ENCODE measurements around the gene ZDHHC15. TPM values are rescaled to one million over a fixed set of nuclear protein-coding genes. Genes with fewer than 3 reads are reported as not detected.
A peak's percentile ranks its signal among the peaks of the same experiment; 100 is the strongest.
"Not testable (repeated sequence)": the region's sequence is repeated elsewhere in the genome, so short reads cannot be mapped to it uniquely, and the experiment has no call there.

ZDHHC15 gene, protein sequence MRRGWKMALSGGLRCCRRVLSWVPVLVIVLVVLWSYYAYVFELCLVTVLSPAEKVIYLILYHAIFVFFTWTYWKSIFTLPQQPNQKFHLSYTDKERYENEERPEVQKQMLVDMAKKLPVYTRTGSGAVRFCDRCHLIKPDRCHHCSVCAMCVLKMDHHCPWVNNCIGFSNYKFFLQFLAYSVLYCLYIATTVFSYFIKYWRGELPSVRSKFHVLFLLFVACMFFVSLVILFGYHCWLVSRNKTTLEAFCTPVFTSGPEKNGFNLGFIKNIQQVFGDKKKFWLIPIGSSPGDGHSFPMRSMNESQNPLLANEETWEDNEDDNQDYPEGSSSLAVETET
- total RNA-seq (2014; rRNA removed; shearing (Covaris generic); ENCODE audit: low replicate concordance): 1.2 TPM in 1 of 2 replicates, not detected in the other

DNA sequence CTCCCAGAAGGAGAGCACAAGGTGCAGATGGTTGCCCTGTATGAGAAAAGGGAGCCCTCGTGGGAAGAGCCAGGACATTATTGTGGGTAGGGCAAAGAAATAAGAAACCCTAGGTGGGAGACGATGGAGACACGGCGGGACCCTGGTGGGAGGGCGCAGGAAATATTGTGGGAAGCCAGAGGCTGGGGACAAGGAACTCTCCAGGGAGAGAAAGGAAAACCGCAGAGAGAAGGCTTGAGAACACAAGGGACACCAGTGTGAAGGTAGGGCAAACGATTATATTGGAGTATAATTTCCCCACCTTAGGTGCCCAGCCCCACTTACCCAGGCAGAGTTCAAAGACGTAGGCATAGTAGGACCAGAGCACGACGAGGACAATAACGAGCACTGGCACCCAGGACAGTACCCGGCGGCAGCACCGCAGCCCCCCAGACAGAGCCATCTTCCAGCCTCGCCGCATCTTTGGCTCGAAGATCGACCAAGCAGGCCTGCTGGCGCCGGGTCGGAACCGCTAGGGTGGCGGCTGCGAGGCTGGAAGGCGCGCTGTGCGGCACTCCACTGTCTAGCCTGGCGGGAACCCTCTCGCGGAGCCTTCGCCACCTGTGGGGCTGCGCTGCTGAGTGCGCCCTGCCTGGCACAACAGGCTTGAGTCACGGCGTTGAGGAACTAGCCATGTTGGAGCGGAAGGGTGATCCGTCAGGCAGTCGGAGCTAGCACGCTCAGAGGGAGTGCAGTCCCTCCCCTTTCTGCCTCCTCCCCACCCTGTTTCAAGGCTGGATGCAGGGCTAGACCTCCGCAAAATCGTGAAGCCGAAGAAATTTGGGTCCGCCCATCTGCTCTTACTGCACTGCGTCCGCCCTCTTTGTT lies at the start of gene ZDHHC15:
Gene ZDHHC15 (minus strand): TSS at position 473 of the 867 bp plus-strand sequence. CDS start 13 bp downstream, at position 460.
- peak; percentile 35 for DNase-seq (ENCODE audit: low read depth)
- in situ Hi-C loops (cut with HindIII; ENCODE audit: low pct_unique_long_range_greater_than_20kb, low sequenced_read_pairs): no loop called here

DNA sequence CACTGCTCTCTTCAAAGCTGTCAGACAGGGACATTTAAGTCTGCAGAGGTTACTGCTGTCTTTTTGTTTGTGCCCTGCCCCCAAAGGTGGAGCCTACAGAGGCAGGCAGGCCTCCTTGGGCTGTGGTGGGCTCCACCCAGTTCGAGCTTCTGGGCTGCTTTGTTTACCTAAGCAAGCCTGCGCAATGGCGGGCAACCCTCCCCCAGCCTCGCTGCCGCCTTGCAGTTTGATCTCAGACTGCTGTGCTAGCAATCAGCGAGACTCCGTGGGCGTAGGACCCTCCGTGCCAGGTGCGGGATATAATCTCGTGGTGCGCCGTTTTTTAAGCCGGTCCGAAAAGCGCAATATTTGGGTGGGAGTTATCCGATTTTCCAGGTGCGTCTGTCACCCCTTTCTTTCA lies 37.7 kb upstream of the ZDHHC15 start:
- in situ Hi-C loops (cut with HindIII; ENCODE audit: low pct_unique_long_range_greater_than_20kb, low sequenced_read_pairs); DNase-seq (ENCODE audit: low read depth): not testable (repeated sequence)

DNA sequence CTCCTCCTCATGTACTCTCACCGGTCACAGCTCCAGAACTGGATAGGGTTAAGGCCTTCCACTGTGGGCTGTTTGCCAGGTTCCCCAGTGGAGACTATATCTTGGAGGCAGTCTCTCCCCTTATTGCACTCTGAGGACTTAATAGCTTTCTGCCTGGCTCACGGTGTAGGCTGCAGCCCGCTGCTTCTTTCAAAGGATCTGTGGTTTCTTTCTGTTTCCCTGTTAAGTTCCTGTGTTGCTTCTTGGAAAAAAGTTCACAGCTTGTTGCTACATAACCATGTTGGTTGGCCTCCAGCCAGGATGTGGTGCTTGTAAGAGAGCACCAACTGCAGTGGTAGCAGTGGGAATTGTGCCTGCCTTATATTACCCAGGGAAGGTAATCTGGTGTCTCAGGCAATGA lies 24.9 kb upstream of the ZDHHC15 start:
- in situ Hi-C loops (cut with HindIII; ENCODE audit: low pct_unique_long_range_greater_than_20kb, low sequenced_read_pairs): no loop called here
- no peak for DNase-seq (ENCODE audit: low read depth)

DNA sequence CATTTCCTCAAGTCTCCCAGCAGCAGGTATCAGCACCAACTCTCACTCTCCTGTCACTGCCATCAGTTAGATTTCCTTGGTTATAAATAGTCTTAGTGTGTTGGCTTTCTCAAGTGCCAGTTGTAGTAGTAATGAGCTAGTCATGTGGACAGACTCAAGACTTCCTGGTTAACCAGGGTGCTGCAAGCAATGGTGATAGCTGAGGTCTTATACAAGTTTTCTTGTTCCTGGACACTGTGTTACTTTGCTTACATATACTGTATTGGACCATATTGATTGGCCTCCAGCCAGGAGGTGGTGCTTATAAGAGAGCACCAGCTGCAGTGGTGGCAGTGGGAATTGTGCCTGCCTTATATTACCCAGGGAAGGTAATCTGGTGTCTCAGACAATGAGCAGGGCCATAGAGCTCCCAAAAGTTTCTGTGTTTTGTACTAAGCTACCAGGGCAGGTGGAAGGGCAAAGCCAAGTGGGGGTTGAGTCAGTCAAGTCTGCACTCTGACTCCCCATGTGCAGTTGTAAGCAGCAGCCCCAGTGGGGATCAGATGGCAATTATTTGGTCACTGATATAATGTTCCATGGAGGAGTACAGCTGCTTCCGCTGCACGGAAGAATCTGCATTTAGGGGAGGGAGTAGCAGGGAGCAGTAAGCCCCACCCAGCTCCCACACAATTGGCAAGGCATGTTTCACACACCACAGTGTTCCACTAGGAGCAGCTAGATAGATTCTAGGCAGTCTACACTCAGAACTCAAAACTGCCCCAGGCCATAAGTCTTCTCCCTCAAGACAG lies 24.1 kb upstream of the ZDHHC15 start:
- DNase-seq (ENCODE audit: low read depth): no peak
- in situ Hi-C loops (cut with HindIII; ENCODE audit: low pct_unique_long_range_greater_than_20kb, low sequenced_read_pairs): no loop called here

DNA sequence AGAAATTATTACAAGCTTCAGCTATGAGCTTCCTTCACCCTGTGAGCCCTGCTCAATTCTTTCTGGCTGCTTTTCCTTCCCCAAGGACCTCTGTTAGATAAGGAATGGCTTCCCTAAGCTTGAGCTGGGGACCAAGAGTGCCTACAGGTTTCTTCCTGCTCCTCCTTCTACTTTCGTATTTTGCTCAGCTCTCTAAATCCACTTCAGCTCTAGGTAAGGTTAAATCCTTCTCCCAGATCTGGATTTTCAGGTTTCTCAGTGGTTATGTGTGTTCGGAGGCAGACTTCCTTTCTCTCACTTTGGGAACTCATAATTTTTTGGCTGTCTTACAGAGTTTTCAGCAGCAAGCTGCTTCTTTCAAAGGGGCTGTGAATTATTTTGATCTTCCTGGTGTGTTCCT lies 21.9 kb upstream of the ZDHHC15 start:
- DNase-seq (ENCODE audit: low read depth): no peak
- in situ Hi-C loops (cut with HindIII; ENCODE audit: low pct_unique_long_range_greater_than_20kb, low sequenced_read_pairs): no loop called here

DNA sequence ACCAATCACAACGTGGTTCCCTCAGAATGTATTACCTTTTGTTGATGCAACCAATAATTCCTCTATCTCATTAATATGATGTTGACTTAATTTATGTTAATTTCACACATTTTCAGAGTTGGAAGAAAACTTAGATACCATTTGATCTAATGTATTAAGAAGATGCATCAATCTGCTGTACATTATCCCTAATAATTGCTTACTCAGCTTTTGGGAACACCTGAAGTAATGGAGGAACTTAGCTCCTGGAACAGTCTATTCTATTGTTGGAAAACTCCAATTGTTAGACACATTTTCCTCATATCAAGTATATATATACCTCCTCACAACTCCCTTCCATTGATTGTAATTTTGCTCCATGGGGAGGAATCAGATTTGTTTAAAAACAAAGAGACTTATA lies 38.9 kb downstream of the ZDHHC15 start:
- in situ Hi-C loops (cut with HindIII; ENCODE audit: low pct_unique_long_range_greater_than_20kb, low sequenced_read_pairs): no loop called here
- no peak for DNase-seq (ENCODE audit: low read depth)

DNA sequence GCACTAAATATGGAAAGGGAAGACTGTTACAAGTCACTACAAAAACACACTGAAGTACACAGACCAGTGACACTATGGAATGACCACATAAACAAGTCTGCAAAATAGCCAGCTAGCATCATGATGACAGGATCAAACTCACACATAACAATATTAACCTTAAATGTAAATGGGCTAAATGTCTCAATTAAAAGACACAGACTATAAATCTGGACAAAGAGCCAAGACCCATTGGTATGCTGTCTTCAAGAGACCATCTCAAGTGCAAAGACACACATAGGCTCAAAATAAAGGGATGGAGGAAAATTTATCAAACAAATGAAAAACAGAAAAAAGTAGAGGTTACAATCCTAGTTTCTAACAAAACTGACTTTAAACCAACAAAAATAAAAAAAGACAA lies 61.1 kb downstream of the ZDHHC15 start:
- DNase-seq (ENCODE audit: low read depth); in situ Hi-C loops (cut with HindIII; ENCODE audit: low pct_unique_long_range_greater_than_20kb, low sequenced_read_pairs): not testable (repeated sequence)

DNA sequence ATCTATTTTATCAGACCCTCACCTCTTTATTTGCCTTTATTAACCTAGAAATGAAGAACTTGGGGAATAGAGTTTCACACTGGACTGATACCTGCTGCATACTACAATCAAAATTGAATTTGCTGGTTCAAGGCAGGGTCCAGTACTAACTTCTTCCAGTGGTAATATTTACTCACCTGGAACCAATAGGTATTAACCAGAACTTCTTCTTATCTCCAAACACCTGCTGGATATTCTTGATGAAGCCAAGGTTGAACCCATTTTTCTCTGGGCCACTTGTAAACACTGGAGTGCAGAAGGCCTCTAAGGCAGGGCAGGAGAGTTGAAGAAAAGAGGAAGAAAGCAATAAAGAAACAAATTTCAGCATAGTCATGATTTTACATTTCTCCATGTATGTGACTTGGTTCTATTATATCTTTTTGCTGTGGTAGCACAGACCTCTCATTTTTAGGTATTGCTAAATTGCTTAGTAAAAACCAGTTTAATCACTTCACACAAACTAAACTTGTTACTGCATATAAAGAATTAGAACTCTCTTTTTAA lies 101.1 kb downstream of the ZDHHC15 start:
- no peak for DNase-seq (ENCODE audit: low read depth)
- in situ Hi-C loops (cut with HindIII; ENCODE audit: low pct_unique_long_range_greater_than_20kb, low sequenced_read_pairs): no loop called here

DNA sequence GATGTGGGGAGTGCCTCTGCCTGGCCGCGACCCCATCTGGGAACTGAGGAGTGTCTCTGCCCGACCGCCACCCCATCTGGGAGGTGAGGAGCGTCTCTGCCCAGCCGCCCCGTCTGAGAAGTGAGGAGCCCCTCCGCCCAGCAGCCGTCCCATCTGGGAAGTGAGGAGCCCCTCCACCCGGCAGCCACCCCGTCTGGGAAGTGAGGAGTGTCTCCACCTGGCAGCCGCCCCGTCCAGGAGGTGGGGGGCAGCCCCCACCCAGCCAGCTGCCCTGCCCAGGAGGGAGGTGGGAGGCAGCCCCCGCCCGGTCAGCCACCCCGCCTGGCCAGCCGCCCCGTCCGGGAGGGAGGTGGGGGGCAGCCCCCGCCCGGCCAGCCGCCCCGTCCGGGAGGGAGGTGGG lies 115.7 kb downstream of the ZDHHC15 start:
- not testable (repeated sequence) for DNase-seq (ENCODE audit: low read depth)

DNA sequence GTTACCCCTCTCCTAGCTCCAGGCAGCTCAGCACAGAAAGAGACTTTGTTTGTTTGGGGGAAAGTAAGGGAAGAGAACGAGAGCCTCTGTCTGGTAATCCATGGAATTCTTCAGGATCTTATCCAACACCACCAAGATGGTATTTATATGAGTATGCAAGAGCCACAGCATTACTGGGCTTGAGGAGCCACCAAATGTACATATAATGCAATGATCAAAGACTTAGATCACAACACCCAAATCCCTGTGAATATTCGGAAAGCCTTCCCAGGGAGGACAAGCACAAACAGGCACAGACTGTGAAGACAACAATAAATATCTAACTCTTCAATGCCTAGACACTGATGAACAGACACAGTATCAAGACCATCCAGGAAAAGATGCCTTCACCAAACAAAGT lies 132.4 kb downstream of the ZDHHC15 start:
- no peak for DNase-seq (ENCODE audit: low read depth)
- in situ Hi-C loops (cut with HindIII; ENCODE audit: low pct_unique_long_range_greater_than_20kb, low sequenced_read_pairs): no loop called here

More for the DNA sequence above, 115.7 kb downstream of the ZDHHC15 start:
- in situ Hi-C loops (cut with HindIII; ENCODE audit: low pct_unique_long_range_greater_than_20kb, low sequenced_read_pairs): not testable (repeated sequence)

DNA sequence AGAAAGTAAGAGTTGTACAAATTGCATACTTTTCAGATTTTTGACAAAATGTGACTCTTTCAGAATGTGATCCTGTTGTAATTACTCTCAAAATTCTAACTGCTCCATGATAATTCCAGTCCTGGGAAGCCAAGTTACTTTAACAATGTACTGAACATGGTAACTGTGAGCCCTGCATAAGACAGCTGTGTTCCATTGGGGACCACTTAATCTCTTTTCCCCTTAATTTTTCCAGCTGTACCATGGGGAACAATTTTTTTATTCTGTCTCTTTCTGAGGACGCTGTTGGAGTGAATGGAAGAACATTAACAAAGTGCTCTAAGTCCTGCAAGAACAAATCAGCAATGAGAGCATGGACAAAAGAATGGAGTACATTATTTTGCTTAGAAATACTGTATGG lies 153.1 kb downstream of the ZDHHC15 start:
- in situ Hi-C loops (cut with HindIII; ENCODE audit: low pct_unique_long_range_greater_than_20kb, low sequenced_read_pairs): no loop called here
- DNase-seq (ENCODE audit: low read depth): no peak

DNA sequence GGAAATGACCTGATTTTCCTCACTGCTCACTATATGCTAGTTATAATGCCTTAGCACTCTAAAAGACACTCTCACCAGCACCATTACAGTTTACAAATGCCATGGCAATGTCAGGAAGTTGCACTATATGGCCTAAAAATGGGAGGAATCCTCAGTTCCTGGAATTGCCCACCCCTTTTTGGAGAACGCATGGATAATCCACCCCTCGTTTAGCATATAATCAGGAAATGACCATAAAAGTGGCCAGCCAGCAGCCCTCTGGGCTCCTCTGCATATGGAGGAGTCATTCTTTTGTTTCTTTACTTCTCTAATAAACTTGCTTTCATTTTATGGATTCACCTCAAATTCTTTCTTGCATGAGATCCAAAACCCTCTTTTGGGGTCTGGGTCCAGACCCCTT lies 156.0 kb downstream of the ZDHHC15 start:
- in situ Hi-C loops (cut with HindIII; ENCODE audit: low pct_unique_long_range_greater_than_20kb, low sequenced_read_pairs): no loop called here

DNA sequence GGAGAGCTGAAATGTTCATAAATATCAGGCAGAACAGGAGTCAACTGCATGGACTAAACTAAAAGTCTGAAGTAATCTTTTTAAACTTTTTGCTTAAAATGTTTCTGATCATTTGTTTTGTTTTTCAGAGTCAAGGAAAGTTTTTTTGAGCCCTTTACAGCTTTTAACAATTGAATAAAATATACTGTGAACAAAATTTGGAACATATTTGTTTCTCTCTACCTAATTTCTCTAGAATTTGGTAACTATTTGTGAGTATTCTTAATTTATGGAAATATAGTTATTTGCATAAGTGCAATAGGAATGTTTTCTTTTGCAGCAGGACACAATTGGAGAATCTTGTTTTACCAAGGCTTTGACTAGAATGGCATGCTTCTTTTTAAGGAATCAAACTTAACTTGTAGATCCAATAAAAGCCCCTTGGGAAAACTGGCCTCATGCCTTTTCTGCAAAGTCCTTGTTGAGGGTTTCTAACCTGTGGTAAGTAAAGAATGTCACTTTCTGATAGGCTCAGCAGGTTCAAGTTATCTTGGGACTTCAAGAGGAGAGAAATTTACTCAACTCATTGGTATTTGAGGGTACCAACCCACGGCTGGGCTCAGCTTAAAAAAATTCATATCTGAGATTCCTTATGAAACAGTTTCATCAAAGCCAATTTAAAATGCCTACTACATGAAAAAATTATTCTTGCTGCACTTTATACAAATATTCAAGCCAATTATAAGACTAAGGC lies 157.4 kb downstream of the ZDHHC15 start:
- in situ Hi-C loops (cut with HindIII; ENCODE audit: low pct_unique_long_range_greater_than_20kb, low sequenced_read_pairs): no loop called here
- DNase-seq (ENCODE audit: low read depth): peak; percentile 0

More for the DNA sequence above, 156.0 kb downstream of the ZDHHC15 start:
- DNase-seq (ENCODE audit: low read depth): no peak

DNA sequence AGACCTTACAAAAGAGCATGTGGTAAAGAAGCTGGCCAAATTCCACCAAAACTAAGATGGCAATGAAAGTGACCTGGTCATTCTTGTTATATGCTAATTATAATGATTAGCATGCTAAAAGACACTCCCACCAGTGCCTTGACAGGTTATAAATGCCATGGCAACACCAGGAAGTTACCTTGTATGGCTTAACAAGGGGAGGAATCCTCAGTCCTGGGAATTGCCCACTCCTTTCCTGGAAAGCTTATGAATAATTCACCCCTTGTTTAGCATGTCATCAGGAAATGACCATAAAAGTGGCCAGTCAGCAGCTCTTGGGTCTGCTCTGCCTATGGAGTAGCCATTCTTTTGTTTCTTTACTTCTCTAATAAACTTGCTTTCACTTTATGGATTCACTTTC lies 161.0 kb downstream of the ZDHHC15 start:
- no peak for DNase-seq (ENCODE audit: low read depth)
- in situ Hi-C loops (cut with HindIII; ENCODE audit: low pct_unique_long_range_greater_than_20kb, low sequenced_read_pairs): no loop called here

DNA sequence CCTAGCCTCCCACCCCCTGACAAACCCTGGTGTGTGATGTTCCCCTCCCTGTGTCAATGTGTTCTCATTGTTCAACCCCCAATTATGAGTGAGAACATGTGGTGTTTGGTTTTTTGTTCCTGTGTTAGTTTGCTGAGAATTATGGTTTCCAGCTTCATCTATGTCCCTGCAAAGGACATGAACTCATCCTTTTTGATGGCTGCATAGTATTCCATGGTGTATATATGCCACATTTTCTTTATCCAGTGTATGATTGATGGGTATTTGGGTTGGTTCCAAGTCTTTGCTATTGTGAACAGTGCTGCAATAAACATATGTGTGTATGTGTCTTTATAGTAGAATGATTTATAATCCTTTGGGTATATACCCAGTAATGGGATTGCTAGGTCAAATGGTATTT lies 174.2 kb downstream of the ZDHHC15 start:
- DNase-seq (ENCODE audit: low read depth); in situ Hi-C loops (cut with HindIII; ENCODE audit: low pct_unique_long_range_greater_than_20kb, low sequenced_read_pairs): not testable (repeated sequence)

DNA sequence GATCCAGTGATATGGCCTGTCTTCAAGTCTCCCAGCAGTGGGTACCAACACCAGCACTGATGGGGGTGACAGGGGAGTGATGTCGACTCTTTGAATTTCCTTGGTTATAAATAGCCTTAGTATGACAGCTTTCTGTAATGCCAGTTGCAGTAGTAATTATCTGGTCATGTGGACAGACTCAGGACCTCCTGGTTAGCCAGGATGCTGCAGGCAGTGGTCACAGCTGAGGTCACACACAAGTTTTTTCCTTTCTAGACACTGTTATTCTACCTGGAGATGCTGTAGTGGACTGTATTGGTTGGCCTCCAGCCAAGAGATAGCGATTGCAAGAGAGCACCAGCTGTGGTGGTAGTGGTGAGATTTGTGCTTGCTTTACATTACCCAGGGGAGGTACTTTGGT lies 185.3 kb downstream of the ZDHHC15 start:
- no peak for DNase-seq (ENCODE audit: low read depth)
- in situ Hi-C loops (cut with HindIII; ENCODE audit: low pct_unique_long_range_greater_than_20kb, low sequenced_read_pairs): no loop called here

DNA sequence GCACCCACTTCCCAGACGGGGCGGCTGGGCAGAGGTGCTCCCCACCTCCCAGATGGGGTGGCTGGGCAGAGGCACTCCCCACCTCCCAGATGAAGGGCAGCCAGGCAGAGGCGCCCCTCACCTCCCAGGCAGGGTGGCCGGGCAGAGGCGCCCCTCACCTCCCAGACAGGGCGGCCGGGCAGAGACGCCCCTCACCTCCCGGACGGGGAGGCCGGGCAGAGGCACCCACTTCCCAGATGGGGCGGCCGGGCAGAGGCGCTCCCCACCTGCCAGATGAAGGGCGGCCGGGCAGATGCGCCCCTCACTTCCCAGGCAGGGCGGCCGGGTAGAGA lies 187.7 kb downstream of the ZDHHC15 start:
- in situ Hi-C loops (cut with HindIII; ENCODE audit: low pct_unique_long_range_greater_than_20kb, low sequenced_read_pairs): no loop called here
- no peak for DNase-seq (ENCODE audit: low read depth)

Data from Caki2 (cell line).